Measurements from ENCODE around the gene GGT1.

The GGT1 gene

DNA sequence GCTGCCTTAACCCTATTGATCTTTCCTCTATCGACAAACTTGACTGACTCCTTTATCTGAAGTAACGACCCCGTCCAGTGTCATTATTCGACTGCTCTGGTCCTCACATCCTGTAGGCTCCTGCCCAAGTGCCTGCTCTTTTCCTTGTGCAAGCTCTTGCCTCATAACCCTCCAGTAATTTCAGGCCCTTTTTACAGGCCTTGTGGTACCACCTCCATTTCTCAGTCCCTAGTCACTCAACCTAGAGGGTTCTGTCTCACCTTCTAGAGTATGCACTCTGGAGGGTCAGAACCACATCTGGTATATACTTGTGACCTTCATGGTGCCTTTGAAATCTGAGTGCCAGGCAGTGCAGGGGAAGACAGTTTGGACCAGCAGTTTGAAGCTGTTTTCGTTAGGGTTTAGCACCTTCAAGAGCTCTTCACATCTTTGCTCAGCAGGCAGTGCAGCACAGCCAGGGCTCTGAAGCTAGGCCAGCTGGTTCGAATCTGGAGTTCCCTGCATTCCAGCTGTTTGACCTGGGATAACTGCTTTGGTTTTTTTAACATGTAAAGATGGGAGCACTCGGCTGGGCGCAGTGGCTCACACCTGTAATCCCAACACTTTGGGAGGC, 36.0 kb upstream of the GGT1 start:
- Histone ChIP-seq H3K9me3 (ENCODE audit: control insufficient read depth, low read length) (no peaks in the 10 kb centered on the region), H3K4me3 (ENCODE audit: insufficient read depth, low read depth, low read length, poor library complexity, severe bottlenecking) (no peak overlapping the region), H3K36me3 (ENCODE audit: control insufficient read depth, insufficient read depth, low read length) (peaks cover 55% of the 10 kb centered on the region), H3K4me1 (ENCODE audit: control insufficient read depth, insufficient read depth, low read length, poor library complexity, severe bottlenecking) (peaks cover 5% of the 10 kb centered on the region), H3K27me3 (replicated peaks; ENCODE audit: control insufficient read depth, insufficient read depth, low read length, poor library complexity, severe bottlenecking) (no peaks in the 10 kb centered on the region), H3K27ac (ENCODE audit: insufficient read depth, low read length, poor library complexity, severe bottlenecking) (no peak overlapping the region)
- no peak for DNase-seq

DNA sequence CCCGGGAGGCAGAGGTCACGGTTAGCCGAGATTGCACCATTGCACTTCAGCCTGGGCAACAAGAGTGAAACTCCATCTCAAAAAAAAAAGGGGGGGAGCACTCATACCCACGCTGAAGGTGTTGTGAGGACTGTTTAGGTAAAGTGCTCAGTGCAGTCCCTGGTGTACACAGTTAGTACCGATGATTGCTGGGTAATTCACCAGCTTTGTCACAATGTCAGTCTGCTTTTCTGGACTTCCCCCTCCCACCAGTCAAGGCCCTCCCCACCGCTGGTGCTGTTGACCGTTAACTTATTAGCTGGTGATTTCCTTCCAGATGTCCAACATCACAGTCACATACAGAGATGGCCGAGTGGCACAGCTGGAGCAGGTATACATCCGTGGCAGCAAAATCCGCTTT, 35.3 kb upstream of the GGT1 start:
- Histone ChIP-seq H3K4me3 (ENCODE audit: insufficient read depth, low read depth, low read length, poor library complexity, severe bottlenecking) (no peak overlapping the region), H3K9me3 (ENCODE audit: control insufficient read depth, low read length) (no peaks in the 10 kb centered on the region), H3K36me3 (ENCODE audit: control insufficient read depth, insufficient read depth, low read length) (peaks cover 60% of the 10 kb centered on the region), H3K27ac (ENCODE audit: insufficient read depth, low read length, poor library complexity, severe bottlenecking) (no peak overlapping the region), H3K27me3 (replicated peaks; ENCODE audit: control insufficient read depth, insufficient read depth, low read length, poor library complexity, severe bottlenecking) (no peaks in the 10 kb centered on the region), H3K4me1 (ENCODE audit: control insufficient read depth, insufficient read depth, low read length, poor library complexity, severe bottlenecking) (peaks cover 2% of the 10 kb centered on the region)
- DNase-seq, result no peak

GRCh38 chr22:24571266-24571665, 31.7 kb upstream of the GGT1 start:
- H3K36me3 ChIP-seq (ENCODE audit: control insufficient read depth, insufficient read depth, low read length), result peaks cover 65% of the 10 kb centered on the region
- H3K4me3 ChIP-seq (ENCODE audit: insufficient read depth, low read depth, low read length, poor library complexity, severe bottlenecking), result no peak overlapping the region
- H3K27me3 ChIP-seq (replicated peaks; ENCODE audit: control insufficient read depth, insufficient read depth, low read length, poor library complexity, severe bottlenecking), result no peaks in the 10 kb centered on the region
- DNase-seq, result no peak
- no peaks in the 10 kb centered on the region for H3K9me3 ChIP-seq (ENCODE audit: control insufficient read depth, low read length)
- H3K4me1 ChIP-seq (ENCODE audit: control insufficient read depth, insufficient read depth, low read length, poor library complexity, severe bottlenecking), result no peaks in the 10 kb centered on the region
- no peak overlapping the region for H3K27ac ChIP-seq (ENCODE audit: insufficient read depth, low read length, poor library complexity, severe bottlenecking)

DNA sequence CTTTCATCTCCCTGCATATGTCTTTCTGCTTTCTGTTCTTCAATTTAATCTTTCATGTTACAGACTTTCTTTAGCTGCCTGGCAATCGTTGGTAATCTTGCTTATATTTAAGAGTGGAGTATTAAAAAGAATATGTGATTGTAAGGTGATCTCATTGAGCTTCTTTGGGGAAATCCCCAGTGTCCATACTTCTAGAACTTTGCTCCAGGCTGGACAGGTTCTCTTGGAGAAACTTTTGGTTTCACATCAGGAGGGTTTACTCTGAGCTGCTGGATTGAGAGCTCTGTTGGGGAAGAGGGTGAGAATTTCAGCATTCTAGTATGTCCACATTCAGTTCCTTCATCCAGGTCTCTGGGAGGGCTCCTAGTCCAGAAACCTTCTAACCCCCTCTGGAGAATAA, 26.2 kb upstream of the GGT1 start:
- Histone ChIP-seq H3K36me3 (ENCODE audit: control insufficient read depth, insufficient read depth, low read length) (peaks cover 30% of the 10 kb centered on the region), H3K27me3 (replicated peaks; ENCODE audit: control insufficient read depth, insufficient read depth, low read length, poor library complexity, severe bottlenecking) (no peaks in the 10 kb centered on the region), H3K9me3 (ENCODE audit: control insufficient read depth, low read length) (no peaks in the 10 kb centered on the region), H3K4me3 (ENCODE audit: insufficient read depth, low read depth, low read length, poor library complexity, severe bottlenecking) (no peak overlapping the region), H3K27ac (ENCODE audit: insufficient read depth, low read length, poor library complexity, severe bottlenecking) (no peak overlapping the region), H3K4me1 (ENCODE audit: control insufficient read depth, insufficient read depth, low read length, poor library complexity, severe bottlenecking) (no peaks in the 10 kb centered on the region)
- no peak for DNase-seq

- no peaks in the 10 kb centered on the region for H3K4me1 ChIP-seq (ENCODE audit: control insufficient read depth, insufficient read depth, low read length, poor library complexity, severe bottlenecking)
- H3K36me3 ChIP-seq (ENCODE audit: control insufficient read depth, insufficient read depth, low read length), result peaks cover 13% of the 10 kb centered on the region
- no peak overlapping the region for H3K27ac ChIP-seq (ENCODE audit: insufficient read depth, low read length, poor library complexity, severe bottlenecking)
- H3K9me3 ChIP-seq (ENCODE audit: control insufficient read depth, low read length), result no peaks in the 10 kb centered on the region
- no peak overlapping the region for H3K4me3 ChIP-seq (ENCODE audit: insufficient read depth, low read depth, low read length, poor library complexity, severe bottlenecking)
- no peaks in the 10 kb centered on the region for H3K27me3 ChIP-seq (replicated peaks; ENCODE audit: control insufficient read depth, insufficient read depth, low read length, poor library complexity, severe bottlenecking)
- no peak for DNase-seq
Measured at GRCh38 chr22:24578355-24579257, 24.4 kb upstream of the GGT1 start.

- peaks cover 7% of the 10 kb centered on the region for H3K36me3 ChIP-seq (ENCODE audit: control insufficient read depth, insufficient read depth, low read length)
- H3K4me3 ChIP-seq (ENCODE audit: insufficient read depth, low read depth, low read length, poor library complexity, severe bottlenecking), result no peak overlapping the region
- H3K9me3 ChIP-seq (ENCODE audit: control insufficient read depth, low read length), result no peaks in the 10 kb centered on the region
- no peaks in the 10 kb centered on the region for H3K4me1 ChIP-seq (ENCODE audit: control insufficient read depth, insufficient read depth, low read length, poor library complexity, severe bottlenecking)
- no peak for DNase-seq
- H3K27me3 ChIP-seq (replicated peaks; ENCODE audit: control insufficient read depth, insufficient read depth, low read length, poor library complexity, severe bottlenecking), result no peaks in the 10 kb centered on the region
- H3K27ac ChIP-seq (ENCODE audit: insufficient read depth, low read length, poor library complexity, severe bottlenecking), result no peak overlapping the region
Measured at GRCh38 chr22:24579258-24579601, 23.8 kb upstream of the GGT1 start.

GRCh38 chr22:24580276-24580675, 22.7 kb upstream of the GGT1 start:
- no peaks in the 10 kb centered on the region for H3K27me3 ChIP-seq (replicated peaks; ENCODE audit: control insufficient read depth, insufficient read depth, low read length, poor library complexity, severe bottlenecking)
- peaks cover 4% of the 10 kb centered on the region for H3K36me3 ChIP-seq (ENCODE audit: control insufficient read depth, insufficient read depth, low read length)
- DNase-seq, result no peak
- no peaks in the 10 kb centered on the region for H3K9me3 ChIP-seq (ENCODE audit: control insufficient read depth, low read length)
- no peak overlapping the region for H3K4me3 ChIP-seq (ENCODE audit: insufficient read depth, low read depth, low read length, poor library complexity, severe bottlenecking)
- no peaks in the 10 kb centered on the region for H3K4me1 ChIP-seq (ENCODE audit: control insufficient read depth, insufficient read depth, low read length, poor library complexity, severe bottlenecking)
- no peak overlapping the region for H3K27ac ChIP-seq (ENCODE audit: insufficient read depth, low read length, poor library complexity, severe bottlenecking)

DNA sequence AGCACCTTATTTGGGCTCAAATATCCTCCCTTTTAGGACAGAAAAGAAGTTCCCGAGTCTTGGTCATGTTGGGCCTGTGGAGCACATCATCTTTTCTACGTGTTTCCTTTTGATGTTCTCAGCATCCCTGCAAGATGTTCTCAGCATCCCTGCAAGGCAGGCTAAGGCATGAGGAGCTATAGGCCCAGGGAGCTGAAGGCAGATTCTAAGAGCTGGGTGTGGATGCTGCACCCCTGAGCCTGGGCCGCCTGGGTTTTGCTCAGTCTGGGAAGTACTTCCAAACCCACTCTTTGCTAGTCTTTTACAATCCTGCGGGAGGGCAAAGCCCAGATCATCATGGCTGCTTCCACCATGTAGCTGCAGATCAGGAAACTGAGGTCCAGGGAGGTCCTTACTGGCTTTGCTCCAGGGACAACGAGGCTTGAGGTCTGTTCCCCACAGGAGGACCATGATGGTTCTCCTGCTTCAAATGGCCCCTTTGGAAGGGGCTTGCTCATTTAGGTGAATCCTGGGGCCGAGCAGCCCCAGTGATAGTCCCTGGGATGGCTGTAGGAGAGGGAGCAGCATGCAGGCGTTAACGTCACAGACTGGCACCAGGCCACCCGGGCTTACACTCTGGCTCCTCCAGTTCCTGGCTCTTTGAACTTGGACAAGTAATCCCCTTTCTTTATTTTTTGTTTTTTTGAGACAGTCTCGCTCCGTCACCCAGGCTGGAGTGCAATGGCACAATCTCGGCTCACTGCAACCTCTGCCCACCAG, 20.8 kb upstream of the GGT1 start:
- Histone ChIP-seq H3K9me3 (ENCODE audit: control insufficient read depth, low read length) (no peaks in the 10 kb centered on the region), H3K4me1 (ENCODE audit: control insufficient read depth, insufficient read depth, low read length, poor library complexity, severe bottlenecking) (no peaks in the 10 kb centered on the region), H3K27ac (ENCODE audit: insufficient read depth, low read length, poor library complexity, severe bottlenecking) (no peak overlapping the region), H3K27me3 (replicated peaks; ENCODE audit: control insufficient read depth, insufficient read depth, low read length, poor library complexity, severe bottlenecking) (no peaks in the 10 kb centered on the region), H3K36me3 (ENCODE audit: control insufficient read depth, insufficient read depth, low read length) (no peaks in the 10 kb centered on the region), H3K4me3 (ENCODE audit: insufficient read depth, low read depth, low read length, poor library complexity, severe bottlenecking) (no peak overlapping the region)
- no peak for DNase-seq

GRCh38 chr22:24583221-24584165, 19.5 kb upstream of the GGT1 start:
- DNase-seq, result no peak

More at GRCh38 chr22:24583221-24584165, 19.5 kb upstream of the GGT1 start:
- no peak overlapping the region for H3K27ac ChIP-seq (ENCODE audit: insufficient read depth, low read length, poor library complexity, severe bottlenecking)
- no peak overlapping the region for H3K4me3 ChIP-seq (ENCODE audit: insufficient read depth, low read depth, low read length, poor library complexity, severe bottlenecking)
- no peaks in the 10 kb centered on the region for H3K36me3 ChIP-seq (ENCODE audit: control insufficient read depth, insufficient read depth, low read length)
- H3K4me1 ChIP-seq (ENCODE audit: control insufficient read depth, insufficient read depth, low read length, poor library complexity, severe bottlenecking), result no peaks in the 10 kb centered on the region
- H3K9me3 ChIP-seq (ENCODE audit: control insufficient read depth, low read length), result no peaks in the 10 kb centered on the region
- H3K27me3 ChIP-seq (replicated peaks; ENCODE audit: control insufficient read depth, insufficient read depth, low read length, poor library complexity, severe bottlenecking), result no peaks in the 10 kb centered on the region
